Stimulated activated CD4-positive, alpha-beta T cell treated with anti-CD3 and anti-CD28 coated beads, TNF-alpha, amount 100 ng/mL, for 48 hours (primary cell): ENCODE measurements around the gene CTSD.

ENCODE experiments used
- DNase-seq, 3 donors: peaks; one replicate each; pipeline ENCODE4 v3.0.0-alpha.2; 2020; ENCODE audit warnings: low read depth in 3 of 3

Gene CTSD

GRCh38 chr11:1755692-1756561 is 7.8 kb downstream of the CTSD start:
- DNase-seq, result no peak

DNA sequence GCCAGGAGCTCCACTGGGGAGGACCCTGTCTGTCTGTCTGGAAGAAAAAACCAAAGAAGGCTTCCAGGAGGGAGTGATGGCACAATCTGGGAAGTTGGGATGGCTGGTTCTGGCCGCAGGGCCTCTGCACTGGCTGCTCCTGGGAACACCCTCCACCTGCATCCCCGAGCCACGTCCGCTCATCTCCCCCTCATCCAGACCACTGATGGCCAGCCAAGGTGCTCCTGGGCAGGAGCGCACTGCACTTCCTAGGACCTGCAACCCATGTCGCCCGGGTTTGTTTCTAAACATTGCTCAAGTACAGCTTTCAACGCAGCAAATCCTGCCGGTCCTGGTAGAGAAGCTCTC is 8.4 kb downstream of the CTSD start:
- DNase-seq, result no peak

DNA sequence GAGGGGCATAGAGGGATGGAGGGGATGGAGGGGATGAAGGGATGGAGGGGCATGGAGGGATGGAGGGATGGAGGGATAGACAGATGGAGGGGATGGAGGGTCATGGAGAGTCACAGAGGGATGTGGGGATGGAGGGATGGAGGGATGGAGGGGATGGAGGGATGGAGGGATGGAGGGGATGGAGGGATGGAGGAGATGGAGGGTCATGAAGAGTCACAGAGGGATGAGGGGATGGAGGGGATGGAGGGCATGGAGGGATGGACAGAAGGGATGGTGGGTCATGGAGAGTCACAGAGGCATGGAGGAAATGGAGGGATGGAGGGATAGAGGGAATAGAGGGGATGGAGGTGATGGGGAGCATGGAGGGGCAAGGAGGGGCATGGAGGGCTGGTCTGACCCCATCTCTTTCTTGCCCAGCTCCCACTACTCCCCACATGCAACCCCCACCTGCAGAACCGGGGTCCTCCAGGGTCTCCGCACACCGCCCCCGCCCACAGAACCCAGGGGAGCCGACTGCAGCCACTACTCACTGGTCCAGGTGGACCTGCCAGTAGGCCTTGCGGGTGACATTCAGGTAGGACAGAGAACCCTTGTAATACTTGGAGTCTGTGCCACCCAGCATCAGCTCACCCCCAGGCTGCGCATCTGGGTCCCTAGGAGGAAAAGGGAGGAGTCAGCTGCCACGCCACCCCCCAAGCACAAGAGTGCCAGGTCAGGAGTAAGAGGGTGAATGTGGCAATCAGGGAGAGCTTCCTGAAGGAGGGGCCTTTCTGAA is 9.2 kb downstream of the CTSD start:
- DNase-seq, result no peak

- DNase-seq, result no peak
Observed at GRCh38 chr11:1753929-1754305, 9.8 kb downstream of the CTSD start.

DNA sequence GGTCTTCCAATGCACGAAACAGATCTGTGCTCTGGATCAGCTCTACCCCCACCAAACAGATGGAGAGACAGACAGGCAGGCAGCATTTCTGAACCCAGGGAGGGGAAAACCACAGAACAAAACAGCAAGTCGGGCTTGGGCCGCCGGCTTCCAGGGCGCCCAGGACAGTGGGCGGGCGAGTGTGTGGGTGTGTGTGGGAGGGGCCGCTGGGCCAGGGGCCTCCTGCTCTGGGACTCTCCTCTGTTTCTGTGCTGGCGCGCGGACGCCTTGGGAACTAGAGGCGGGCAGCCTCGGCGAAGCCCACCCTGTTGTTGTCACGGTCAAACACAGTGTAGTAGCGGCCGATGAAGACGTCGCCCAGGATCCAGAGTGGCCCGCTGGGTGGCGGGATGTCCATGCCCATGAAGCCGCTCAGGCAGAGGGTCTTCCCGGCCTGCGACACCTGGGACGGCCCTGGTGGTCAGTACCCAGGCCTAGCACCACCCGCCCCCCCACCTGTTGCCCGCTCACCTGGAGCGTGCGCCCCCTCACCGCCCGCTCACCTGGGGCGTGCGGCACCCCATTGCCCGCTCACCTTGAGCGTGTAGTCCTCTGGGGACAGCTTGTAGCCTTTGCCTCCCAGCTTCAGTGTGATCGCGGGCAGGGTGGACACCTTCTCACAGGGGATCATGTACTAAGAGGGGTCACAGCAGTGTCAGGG is 10.3 kb downstream of the CTSD start:
- DNase-seq, result no peak

DNA sequence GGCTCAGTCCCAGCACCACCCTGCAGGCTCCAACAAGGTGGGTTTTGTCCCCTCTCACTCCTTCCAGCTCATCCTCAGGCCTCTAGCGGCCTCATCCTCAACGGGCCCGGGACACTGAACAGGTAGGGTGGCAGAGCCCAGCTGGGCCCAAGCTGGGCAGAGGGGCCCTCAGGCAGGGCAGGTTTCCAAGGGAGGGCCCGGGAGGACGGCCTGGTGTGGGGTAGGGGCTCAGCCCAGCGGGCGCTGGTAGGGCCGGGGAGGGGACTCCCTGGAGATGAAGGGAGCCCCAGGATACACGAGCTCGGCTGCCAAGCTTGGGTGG is 10.9 kb downstream of the CTSD start:
- DNase-seq, result no peak

DNA sequence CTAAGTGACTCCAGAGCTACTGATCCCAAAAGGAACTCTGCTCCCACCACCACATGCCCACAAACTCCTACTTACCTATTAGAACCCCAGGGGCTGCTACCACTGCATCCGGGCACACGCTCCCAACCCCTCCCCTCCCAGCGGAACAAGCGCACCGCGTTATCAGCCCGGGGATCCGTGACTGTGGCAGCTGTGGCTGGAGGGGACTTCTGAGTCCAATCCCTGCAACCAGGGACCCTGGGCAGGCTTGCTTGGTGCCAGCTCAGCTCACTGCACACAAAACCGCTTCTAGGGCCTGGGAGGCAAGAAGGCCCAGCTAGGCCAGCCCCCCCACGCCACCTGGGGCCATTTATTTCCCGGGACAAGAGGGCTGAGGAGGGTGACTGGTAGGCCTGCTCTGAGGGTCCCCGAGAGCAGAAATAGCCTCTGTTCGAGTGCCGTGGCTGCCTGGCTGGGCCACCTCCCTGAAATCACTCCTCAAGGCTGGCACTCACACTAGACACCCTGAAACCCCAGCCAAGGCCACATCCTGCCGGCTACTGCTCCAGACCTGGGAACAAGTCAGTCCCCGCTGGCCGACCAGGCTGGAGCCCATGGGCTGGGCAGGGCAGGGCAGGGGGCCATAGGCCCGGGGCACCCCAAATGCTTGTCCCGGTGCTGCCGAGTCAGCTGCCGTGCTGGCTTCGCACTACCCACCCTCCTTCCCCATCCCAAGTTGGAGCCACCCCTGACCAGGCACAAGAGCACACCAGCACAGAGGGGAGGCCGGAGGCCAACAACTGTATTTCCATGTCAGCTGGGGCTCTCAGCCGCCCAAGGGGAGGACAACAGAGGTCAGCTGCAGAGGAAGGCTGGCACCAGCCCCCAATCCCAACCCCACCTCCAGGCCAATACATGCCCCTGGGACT is 11.5 kb downstream of the CTSD start:
- no peak for DNase-seq

DNA sequence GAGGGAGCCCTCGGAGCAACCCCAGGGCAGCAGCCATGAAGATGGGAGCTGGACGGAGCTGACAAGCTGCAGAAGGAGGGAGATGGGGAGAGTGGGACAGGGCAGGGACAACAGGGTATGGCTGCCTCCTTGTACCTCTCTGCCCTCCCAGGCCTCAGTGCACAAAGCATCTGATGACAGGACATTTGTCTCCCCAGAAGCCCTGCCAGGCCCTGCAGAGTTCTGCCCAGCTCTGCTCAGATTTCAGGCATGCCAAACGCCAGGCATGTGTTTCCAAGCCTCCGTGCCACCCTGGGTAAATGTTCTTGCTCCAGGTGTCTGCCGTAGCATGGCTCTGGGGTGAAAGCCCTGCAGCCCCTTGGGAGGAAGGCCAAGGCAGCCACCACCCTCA is 12.2 kb downstream of the CTSD start:
- DNase-seq, result no peak

- DNase-seq, result no peak
Observed at GRCh38 chr11:1750840-1751530, 12.7 kb downstream of the CTSD start.

DNA sequence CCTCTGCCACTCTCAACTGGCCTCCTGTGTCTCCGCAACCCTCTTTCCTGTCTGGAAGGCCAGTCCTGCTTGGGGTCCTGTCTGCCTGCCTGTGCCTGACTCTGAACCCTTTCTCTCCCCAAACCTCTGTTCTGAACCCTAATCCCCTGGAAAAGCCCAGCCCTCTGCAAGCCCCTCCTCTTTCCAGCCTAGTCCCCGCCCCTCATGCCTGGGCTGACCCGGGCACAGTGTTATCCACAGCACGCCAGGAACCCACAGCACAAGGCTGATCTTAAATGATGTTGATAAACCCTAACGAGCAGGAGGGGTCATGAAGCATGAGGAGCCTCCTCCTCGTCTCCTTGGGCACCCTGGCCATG is 13.3 kb downstream of the CTSD start, which contains the start of gene IFITM10:
Gene IFITM10, minus strand, starts transcription at position 115 of the 359 bp plus-strand sequence. CDS start 153 bp downstream, outside the sequence.
- no peak for DNase-seq

- DNase-seq, result no peak
Observed at GRCh38 chr11:1749395-1750351, 14.1 kb downstream of the CTSD start.

DNA sequence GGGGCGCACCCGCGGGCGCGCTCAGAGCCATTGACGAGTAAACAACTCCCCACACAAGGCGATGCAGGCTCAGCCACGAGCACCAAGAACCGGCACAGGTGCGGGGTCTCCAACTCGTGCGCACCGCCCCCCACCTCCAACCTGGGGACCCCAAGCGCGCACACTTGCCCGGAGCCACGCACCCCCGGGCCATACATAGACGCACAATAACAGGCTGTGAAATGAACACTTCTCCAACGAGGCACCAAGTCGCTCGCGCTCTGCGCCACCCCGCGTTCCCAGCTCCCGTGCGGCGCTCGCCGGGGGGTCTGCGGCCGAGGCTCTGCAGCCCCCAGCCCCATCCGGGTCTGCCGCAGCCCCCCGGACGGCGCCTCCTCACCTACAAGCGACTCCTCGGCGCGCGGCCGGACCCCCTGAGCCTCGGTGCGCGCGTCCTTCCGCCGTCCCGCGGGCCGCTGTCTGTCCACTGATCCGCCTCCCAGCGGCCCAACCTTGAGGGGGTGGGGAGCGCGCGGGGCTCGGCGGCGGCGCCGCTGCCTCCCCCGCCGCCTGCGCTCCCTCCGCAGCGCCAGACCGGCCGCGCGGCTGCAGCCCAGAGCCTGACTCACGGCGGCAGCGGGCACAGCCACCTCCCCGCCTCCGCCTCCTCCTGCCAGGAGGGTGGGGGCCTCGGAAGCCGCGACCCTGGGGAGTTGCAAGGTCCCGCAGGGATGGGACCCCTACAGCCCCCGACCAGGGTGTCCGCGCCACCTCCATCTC is 14.9 kb downstream of the CTSD start:
- DNase-seq, result no peak

DNA sequence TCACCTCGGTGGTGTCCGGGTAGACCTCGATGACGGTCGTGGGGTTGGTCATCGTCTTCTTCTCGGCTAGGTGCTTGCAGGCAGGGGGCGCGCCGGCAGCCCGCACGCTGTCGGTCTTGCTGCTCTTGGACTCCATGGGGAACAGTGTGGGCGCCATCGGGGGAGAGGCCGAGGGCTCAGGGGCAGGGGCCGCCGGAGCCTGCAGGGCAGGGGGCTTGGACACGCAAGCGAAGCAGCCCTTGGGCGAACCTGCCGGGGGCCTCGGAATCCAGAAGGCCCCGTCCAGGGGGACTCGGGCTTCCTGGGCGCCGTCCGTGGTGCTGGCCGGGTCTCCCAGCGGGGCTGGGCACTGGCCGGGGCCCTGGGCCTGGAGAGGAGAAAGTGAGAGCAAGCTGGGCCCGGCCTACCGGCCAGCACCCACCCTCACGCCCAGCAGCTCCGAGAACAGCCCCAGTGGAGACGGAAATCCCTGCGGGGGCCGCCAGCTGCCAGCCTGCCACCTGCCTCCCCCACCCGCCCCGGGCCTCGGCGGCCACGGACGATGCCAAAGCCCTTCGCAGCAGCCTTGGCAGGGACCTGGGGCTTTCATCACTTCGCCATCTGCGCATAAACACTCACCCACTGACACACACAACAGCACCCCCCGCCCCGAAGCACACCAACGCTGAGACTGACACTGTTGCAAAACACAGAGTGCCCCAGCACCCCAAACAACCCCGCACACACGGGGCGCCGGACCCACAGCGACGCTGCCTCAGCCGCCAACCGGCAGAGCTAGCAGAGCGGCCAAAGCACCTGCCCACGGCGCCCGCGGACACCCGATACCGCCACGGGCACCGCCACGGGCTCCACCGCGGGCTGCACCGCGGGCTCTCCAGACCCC is 15.7 kb downstream of the CTSD start:
- DNase-seq, result no peak

DNA sequence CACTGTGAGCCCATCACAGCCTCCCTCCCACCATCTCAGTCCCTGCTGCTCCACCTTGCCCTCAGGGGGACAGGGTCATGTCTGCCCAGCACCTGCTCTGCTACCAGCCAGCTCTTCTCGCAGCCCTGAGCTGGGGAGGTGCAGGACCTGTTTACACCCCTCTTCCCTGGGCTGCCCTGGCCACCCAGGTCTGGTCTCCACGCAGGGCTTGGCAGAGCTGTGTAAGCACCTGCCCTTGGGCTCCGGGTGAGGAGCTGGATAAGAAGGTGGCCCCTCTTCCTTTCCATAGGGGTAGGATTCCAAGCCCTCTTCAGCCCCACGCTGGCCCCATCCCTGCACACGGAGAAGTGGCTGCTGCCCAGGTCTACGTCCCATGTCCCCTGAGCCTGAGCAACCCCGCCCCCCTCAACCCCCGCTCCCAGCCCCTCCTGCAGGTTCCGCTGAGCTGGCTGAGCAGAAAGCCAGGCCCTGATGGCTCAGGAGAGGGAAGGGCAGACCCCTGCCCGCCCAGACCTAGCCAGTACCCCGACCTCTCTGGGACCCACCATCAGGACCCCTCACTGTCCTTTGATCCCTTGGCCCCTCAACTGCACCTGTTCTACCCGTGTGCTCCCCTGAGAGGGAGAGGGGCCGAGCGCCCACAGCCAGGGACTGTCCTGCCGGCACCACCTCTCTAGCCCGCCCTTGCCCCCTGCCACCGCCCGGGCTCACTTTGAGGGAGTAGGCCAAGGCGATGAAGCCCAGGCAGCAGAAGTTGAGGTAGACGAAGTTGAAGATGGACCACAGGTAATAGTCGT is 16.6 kb downstream of the CTSD start:
- DNase-seq, result no peak

- no peak for DNase-seq
Observed at GRCh38 chr11:1746511-1746931, 17.2 kb downstream of the CTSD start.

- DNase-seq, result no peak
Observed at GRCh38 chr11:1745701-1746320, 17.9 kb downstream of the CTSD start.
